Uterus (tissue), 2 donors: ENCODE data around the gene SLCO2B1.

Source experiments
- CTCF ChIP-seq, 4 experiments: fragments of 200-600 bp in 2 of 4; fragments of 450-650 bp in 2 of 4; sonication (generic) in 2 of 4; IDR thresholded peaks; one replicate each; pipeline ENCODE4 v1.5.1; 2016 to 2019; ENCODE audit warnings: antibody characterized with exemption in 4 of 4, mild to moderate bottlenecking in 2 of 4, moderate library complexity in 1 of 4
- POLR2A ChIP-seq, 2 donors: fragments of 450-650 bp; IDR thresholded peaks; one replicate each; pipeline ENCODE4 v1.6.1; 2016; ENCODE audit warnings: antibody characterized with exemption in 2 of 2, mild to moderate bottlenecking in 1 of 2, moderate library complexity in 1 of 2

GRCh38 chr11:75150879-75151278 is at the start of gene SLCO2B1:
- no peak for TF ChIP-seq CTCF (IDR thresholded peaks at IDR 0.05)
- TF ChIP-seq POLR2A (IDR thresholded peaks at IDR 0.05), result no peak
